Hematopoietic multipotent progenitor cell treated with erythropoietin and hydrocortisone succinate and interleukin-3 and kit ligand, for 15 days (in vitro differentiated cells): ENCODE measurements around the gene LSM12.

Source experiments
- DNase-seq: peaks from one replicate; pipeline ENCODE4 v3.0.0-alpha.2; 2015; ENCODE audit warnings: low spot score

Gene LSM12

GRCh38 chr17:44095647-44096496 lies 29.4 kb upstream of the LSM12 start:
- no peak for DNase-seq

GRCh38 chr17:44095388-44095646 lies 28.8 kb upstream of the LSM12 start:
- DNase-seq: no peak

- no peak for DNase-seq
Measured at GRCh38 chr17:44094701-44095387, 28.4 kb upstream of the LSM12 start.

GRCh38 chr17:44093231-44093900 lies 26.9 kb upstream of the LSM12 start:
- DNase-seq: no peak

- no peak for DNase-seq
Measured at GRCh38 chr17:44092051-44092450, 25.6 kb upstream of the LSM12 start.

GRCh38 chr17:44091200-44091997 lies 24.9 kb upstream of the LSM12 start:
- DNase-seq: no peak

- DNase-seq: no peak
Measured at GRCh38 chr17:44088254-44088653, 21.8 kb upstream of the LSM12 start.

GRCh38 chr17:44087319-44087718 lies 20.8 kb upstream of the LSM12 start:
- DNase-seq: no peak

GRCh38 chr17:44086364-44087311 lies 20.2 kb upstream of the LSM12 start:
- peak; percentile 16 for DNase-seq

- no peak for DNase-seq
Measured at GRCh38 chr17:44085908-44086307, 19.4 kb upstream of the LSM12 start.

GRCh38 chr17:44084921-44085320 lies 18.4 kb upstream of the LSM12 start:
- DNase-seq: no peak

- DNase-seq: peak; percentile 17
Measured at GRCh38 chr17:44084131-44084538, 17.7 kb upstream of the LSM12 start.

- DNase-seq: peak; percentile 14
Measured at GRCh38 chr17:44083250-44083849, 16.9 kb upstream of the LSM12 start.

- DNase-seq: no peak
Measured at GRCh38 chr17:44082256-44082927, 15.9 kb upstream of the LSM12 start.

GRCh38 chr17:44081681-44082080 lies 15.2 kb upstream of the LSM12 start:
- DNase-seq: no peak

GRCh38 chr17:44079877-44080821 lies 13.7 kb upstream of the LSM12 start:
- DNase-seq: no peak

GRCh38 chr17:44078412-44078811 lies 11.9 kb upstream of the LSM12 start:
- DNase-seq: no peak

GRCh38 chr17:44077595-44077909 lies 11.1 kb upstream of the LSM12 start:
- no peak for DNase-seq
